SU-DHL-6 (cell line): ENCODE measurements around the gene EHD4.

Experiments
- CTCF ChIP-seq: fragments of 200-600 bp; sonication (generic); IDR thresholded peaks from one replicate; pipeline ENCODE4 v1.5.1; 2017; ENCODE audit warnings: antibody characterized with exemption, mild to moderate bottlenecking, low read length, moderate library complexity; ENCODE audit not compliant: insufficient read depth, poor library complexity, severe bottlenecking
- EZH2phosphoT487 ChIP-seq: fragments of 200-600 bp; sonication (generic), shearing (Covaris generic); conservative IDR thresholded peaks from 2 replicates; pipeline ENCODE4 v1.6.1; 2018; ENCODE audit warnings: mild to moderate bottlenecking, antibody characterized with exemption, low read length, moderate library complexity, mixed read lengths

DNA sequence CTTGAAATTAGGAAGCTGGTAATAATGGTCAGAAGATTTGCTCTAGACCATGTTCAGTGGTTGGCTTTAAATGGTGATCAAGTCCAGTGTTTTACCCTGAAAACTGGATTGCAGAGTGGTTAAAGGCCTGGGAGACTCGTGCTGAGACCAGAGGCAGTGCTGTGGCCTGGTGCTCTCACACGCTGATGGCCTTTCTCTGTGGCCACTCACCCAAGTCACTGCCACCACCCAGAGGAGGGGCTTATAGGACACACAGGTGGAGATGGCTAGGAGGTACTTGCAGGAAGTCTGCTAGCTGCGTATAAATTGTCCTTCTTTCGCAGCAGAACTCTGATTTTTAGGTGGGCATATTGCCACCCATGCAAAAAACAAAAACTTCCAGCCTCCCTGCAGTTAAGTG, 6.2 kb upstream of the EHD4 start:
- TF ChIP-seq CTCF (no peak), EZH2phosphoT487 (no peak)
